Renal pelvis (tissue), 4 donors: ENCODE measurements around the gene SDK2. TPM values are rescaled to one million over a fixed set of nuclear protein-coding genes. Genes with fewer than 3 reads are reported as not detected.

ENCODE experiments used
- DNase-seq: peaks from one replicate; pipeline ENCODE4 v3.0.0-alpha.2; 2013
- polyA plus RNA-seq, 3 donors: library from polyadenylated mRNA; unstranded; fragments of 120-200 nt; gene quantifications; one replicate each; pipeline ENCODE4 v1.2.1, GENCODE V29; 2013; ENCODE audit not compliant: insufficient read length in 3 of 3

SDK2 gene
- polyA plus RNA-seq, 3 donors = 7.2 to 10.0 (median 9.9) TPM

GRCh38 chr17:73539166-73539565 lies 105.1 kb downstream of the SDK2 start:
- DNase-seq = no peak

DNA sequence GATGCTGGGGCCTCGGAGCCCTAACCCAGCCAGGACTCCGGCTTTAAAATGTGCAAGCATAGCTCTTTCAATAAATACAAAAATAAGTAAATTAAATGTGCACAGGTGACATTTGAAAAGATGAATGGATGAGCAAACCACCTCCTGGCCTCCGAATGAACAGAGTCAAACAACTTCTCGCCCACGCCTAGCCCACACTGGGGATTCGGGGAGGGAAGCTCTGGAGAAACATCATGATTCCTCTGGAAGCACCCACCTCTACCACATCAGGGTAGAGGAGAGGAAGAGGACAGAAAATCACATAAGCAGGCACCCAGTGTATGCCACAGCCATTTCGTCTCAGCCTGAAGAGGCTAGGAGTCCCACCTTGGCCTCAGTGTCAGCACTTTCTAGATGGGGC lies 105.8 kb downstream of the SDK2 start:
- DNase-seq = no peak

DNA sequence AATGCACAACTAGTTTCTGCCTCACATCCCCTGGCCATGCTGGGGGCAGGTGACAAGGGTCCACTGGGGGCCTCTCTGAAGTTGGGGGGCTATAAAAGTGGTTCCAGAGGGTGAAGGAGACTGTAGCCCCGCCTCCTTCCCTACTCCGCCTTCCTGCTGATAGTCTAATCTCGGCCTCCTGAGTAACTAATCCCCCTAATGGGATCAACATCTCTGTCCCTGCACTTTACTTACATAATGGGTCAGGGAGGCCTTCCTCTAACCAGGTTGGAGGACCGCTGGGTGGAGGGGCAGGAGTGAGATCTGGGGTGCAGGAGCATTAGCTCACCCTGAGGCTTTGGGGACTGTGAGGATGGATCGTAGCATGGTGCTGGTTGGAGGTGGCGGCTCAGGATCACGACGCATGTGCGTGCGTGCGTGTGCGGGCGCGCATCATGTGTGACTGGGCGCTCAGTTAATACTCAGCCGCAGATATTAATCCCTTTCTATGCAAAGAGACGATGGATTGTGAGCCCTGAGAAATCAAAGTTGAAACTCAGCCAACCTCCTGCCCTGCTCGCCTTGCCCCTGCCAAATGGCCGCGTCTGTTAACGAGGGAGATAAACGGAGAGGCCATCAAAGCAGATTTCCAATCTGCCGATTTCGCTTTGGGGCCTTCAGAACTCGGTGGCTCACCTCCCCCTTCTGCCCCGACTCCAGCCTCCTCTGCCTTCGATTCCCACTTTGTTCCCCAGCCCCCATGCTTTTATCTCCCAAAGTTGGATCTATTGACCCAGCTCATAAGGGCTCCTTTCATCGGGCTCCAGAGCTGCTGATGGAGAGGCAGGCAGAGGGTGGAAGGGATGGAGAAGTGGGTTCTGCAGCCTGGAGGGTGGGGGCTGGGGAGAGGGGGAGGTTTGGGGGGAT lies 107.3 kb downstream of the SDK2 start:
- DNase-seq = no peak

GRCh38 chr17:73535746-73536145 lies 108.5 kb downstream of the SDK2 start:
- no peak for DNase-seq

GRCh38 chr17:73534209-73534909 lies 109.9 kb downstream of the SDK2 start:
- no peak for DNase-seq

GRCh38 chr17:73533781-73534180 lies 110.5 kb downstream of the SDK2 start:
- DNase-seq = no peak

- no peak for DNase-seq
These were observed 111.1 kb downstream of the SDK2 start for GRCh38 chr17:73533127-73533526.

GRCh38 chr17:73532421-73532901 lies 111.8 kb downstream of the SDK2 start:
- no peak for DNase-seq

- DNase-seq = no peak
These were observed 113.1 kb downstream of the SDK2 start for GRCh38 chr17:73531158-73531557.

DNA sequence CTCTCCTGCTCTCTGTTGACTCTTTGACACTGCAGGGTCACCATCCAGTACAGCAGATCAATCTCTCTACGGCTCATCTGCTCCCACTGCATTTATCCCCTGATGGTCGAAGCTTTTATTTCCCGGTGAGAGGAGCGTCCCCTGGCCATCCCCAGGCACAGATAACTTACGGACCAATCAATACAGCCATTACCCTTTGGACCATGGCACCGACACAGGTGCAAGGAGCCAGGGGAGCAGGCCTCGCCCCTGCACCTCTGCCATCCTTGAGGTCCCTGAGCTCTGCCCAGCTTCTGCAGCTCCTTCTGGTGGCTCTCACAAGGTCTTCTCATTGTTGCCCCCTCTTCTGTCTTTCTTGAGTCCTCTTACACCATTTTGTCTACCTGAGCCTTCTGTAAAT lies 115.6 kb downstream of the SDK2 start:
- no peak for DNase-seq

GRCh38 chr17:73526952-73527351 lies 117.3 kb downstream of the SDK2 start:
- no peak for DNase-seq

- DNase-seq = no peak
These were observed 119.1 kb downstream of the SDK2 start for GRCh38 chr17:73524941-73525679.

DNA sequence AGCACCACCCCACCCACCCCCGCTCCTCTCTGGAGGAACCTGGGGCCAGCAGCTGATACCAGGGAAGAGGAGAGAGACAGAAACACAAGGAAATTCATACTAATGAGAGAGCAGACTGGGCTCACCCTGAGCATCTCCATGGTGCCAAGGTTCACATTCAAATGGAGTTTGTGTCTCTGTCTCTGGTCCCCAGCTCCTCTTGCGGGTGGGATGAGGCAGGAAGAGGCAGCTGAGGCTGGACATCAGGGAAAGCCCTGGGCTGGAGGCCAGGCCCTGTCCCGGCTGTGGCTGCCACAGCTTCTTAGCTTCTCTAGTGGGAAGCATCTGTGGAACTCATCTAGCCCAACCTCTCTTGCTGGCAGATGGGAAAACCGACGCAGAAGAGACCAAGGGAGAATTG lies 121.5 kb downstream of the SDK2 start:
- no peak for DNase-seq

DNA sequence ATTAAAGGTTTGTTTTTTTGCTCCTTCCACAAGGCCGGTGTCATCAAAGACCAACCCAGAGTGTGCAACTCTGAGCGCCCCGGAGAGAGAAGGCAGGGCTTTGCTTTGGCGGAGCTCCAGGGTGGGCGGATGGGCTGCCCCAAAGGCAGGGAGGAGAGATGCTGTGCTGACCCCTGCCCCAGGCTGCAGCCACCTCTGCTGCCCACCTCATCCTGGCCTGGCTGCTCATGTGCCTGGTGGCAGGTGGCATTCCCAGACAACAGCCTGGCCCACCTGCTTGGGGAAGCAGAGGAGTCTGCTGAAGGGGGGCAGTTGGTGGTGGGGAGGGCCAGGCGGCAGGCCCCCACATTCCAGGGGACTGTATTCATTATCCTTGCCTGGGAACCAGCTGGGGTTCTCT lies 122.1 kb downstream of the SDK2 start:
- DNase-seq = no peak

DNA sequence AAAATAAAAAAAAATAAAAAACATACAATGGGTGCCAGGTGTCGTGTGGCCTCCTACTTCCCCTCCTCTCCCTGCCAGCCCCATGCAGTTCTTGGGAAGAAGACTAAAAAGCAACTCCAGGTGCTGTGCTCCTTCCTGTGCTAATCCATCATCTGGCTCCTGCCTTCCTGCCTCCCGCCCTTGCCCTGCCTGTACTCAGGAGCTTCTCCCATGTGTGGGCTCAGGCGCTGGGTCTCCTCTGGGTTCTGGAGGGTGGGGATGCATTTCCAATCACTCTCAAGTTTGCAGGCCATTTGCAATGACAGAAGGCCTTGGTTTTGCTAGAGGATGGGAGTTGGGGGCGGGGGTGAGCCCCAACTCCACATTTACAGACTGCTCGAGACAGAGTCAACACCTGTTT lies 122.9 kb downstream of the SDK2 start:
- DNase-seq = no peak

- no peak for DNase-seq
These were observed 123.9 kb downstream of the SDK2 start for GRCh38 chr17:73520369-73520761.

DNA sequence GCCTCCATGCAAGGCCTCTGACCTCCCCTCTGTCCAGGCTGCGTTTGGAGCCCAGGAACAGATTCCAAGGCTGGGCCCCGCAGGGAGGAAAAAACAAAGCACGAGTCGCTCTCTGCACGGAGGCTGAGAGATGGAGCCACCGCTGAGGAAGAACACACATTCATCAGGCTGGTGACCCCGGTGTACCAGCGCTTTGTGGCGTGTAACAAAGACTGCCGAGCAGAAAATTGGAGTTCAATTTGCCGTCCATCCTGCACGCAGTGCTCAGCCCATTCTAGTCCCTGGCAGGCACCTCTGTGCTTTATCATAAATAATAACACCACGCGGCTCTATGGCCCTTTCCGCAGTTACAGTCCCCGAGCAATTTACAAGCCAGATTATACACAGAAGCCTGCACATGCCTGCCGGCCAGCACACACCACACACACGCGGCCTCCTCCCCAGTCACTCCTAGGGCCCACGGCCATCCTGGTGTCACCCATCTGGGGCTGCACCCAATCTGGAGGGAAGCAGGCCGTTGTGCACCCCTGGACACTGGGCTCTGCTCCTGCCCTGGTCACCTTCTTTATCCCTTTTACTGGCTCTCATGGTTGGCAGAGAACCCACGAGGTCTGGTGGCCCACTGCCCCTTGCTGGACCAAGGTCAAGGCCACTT lies 124.4 kb downstream of the SDK2 start:
- no peak for DNase-seq

GRCh38 chr17:73519011-73519410 lies 125.2 kb downstream of the SDK2 start:
- no peak for DNase-seq

DNA sequence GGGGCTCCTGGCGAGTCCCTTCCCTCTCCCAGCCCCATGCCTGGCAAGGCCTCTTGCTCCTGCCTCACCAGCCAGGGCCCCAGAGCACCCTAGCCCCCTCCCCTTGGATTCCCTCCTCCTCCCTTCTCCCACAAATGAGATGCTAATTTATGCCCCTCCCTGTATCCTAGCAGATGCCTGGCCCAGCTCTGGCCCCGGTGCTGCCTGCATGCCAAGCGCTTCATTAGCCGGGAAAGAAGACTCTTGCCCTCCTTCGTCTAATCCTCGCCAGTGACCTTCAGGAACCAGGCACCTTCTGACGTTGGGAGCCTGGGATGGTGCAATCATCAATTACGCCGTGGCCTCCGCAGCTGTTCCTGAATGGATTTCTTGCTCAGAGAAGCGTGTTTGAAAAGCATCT lies 127.8 kb downstream of the SDK2 start:
- no peak for DNase-seq

DNA sequence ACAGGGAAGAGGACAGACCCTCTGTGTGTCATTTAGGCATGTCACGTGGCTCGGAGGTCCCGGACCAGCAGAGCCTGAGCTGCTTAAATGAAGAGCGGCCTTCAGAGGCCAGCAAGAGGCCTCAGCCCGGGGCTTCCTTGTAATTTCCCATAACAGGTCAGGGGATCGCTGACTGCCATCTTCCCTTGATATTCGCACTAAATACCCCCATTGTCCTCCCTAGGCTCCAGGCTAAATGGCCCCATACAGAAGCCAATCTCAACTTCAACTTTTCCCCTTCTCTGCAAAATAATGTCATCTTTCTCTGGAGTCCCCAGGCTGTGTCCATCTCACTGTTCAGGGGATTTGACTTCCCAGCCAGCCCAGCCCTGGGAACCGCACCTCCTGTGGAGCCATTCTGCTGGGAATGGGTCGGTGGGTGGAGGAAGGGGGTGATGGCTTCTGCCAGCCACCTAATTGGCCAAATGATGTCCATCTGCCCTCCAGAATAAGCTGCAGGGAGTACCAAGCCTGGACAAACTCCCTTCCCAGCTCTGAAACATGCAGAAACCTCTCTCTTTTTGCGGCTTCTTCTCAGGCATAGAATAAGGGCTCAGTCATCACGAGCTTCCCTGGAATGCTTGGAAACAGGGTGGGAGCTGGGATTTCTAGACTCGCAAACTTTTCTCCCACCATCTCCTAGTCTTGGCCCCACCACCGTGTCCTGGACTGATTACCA lies 129.9 kb downstream of the SDK2 start:
- DNase-seq = no peak

GRCh38 chr17:73513426-73513825 lies 130.8 kb downstream of the SDK2 start:
- no peak for DNase-seq
